ENCODE measurements around the gene FRMPD1.

- TF ChIP-seq CTCF (IDR thresholded peaks at IDR 0.05) (no peak), POLR2A (IDR thresholded peaks at IDR 0.05) (no peak)
These were observed 68.8 kb downstream of the FRMPD1 start for GRCh38 chr9:37719526-37719925.
